HG03521 (cell line): ENCODE measurements around the gene CHCHD6.

Experiments used
- ATAC-seq: cut with Tn5 transposase; IDR thresholded peaks from one replicate; pipeline ENCODE4 v1.9.1; 2021; ENCODE audit warnings: mild to moderate bottlenecking, moderate library complexity; ENCODE audit not compliant: unreplicated experiment

The CHCHD6 gene

GRCh38 chr3:126668450-126669401, 35.3 kb upstream of the CHCHD6 start:
- ATAC-seq, result no peak

- ATAC-seq, result no peak
Measured at GRCh38 chr3:126671521-126671920, 32.5 kb upstream of the CHCHD6 start.

GRCh38 chr3:126672340-126672739, 31.7 kb upstream of the CHCHD6 start:
- no peak for ATAC-seq

GRCh38 chr3:126672741-126673140, 31.3 kb upstream of the CHCHD6 start:
- ATAC-seq, result no peak

GRCh38 chr3:126676919-126677705, 26.9 kb upstream of the CHCHD6 start:
- no peak for ATAC-seq

DNA sequence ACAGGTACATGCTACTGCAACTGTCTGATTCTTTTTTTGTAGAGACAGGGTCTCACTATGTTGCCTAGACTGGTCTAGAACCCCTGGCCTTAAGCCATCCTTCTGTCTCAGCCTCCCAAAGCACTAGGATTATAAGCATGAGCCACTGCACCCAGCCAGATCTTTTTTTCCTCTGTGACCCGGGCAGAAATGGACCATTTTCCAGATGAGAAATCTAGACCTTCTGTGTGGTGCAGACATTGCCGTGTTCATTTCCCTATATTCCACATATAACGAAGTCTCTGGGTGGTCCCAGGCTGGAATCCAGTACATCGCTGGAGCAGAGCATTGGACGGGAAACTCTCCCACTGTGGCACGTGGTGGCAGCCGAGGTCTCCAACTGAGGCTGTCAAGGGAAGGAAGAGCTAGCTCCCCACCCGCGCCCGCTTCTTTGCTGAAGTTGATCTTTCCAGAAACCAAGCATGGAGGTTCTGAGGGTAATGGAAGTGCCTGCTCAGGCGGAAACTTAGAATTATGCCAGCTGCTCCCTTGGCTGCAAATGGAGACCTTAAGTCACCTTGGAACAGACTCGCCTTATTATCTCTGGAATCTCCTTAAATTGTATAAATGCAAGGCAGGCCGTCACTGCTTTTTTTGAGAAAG, 26.1 kb upstream of the CHCHD6 start:
- ATAC-seq, result no peak

DNA sequence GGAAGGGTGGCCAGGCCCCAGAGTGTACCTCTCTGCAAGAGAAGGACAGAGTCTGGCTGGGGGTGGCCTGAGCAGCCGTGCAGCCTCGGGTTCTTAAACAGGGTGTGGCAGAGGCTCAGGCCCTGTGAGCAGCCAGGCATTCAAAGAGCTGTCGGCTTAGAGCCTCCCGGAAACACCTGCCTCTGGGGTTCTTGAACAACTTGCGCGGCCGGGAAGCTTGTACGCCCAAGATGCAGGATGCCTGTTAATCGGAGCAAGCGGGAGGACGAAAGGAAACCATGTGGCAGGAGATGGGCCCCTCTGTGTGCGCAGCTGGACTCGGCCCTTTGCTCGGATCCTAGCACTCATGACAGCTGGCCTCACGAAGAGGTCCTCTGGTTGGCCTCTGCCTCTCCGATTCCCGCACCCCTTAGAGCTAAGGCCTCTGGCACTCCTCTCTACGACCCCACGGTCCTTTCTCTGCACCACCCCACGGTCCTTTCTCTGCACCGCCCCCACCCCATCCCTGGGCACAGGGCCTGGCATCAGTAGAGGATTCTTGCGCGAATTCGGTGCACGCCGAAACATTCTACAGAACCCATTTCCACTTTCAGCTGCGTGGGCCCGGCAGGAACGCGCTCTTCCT, 25.2 kb upstream of the CHCHD6 start:
- ATAC-seq, result no peak

- no peak for ATAC-seq
Measured at GRCh38 chr3:126679318-126679751, 24.7 kb upstream of the CHCHD6 start.

- no peak for ATAC-seq
Measured at GRCh38 chr3:126679831-126680666, 24.0 kb upstream of the CHCHD6 start.

- no peak for ATAC-seq
Measured at GRCh38 chr3:126680667-126681055, 23.4 kb upstream of the CHCHD6 start.

DNA sequence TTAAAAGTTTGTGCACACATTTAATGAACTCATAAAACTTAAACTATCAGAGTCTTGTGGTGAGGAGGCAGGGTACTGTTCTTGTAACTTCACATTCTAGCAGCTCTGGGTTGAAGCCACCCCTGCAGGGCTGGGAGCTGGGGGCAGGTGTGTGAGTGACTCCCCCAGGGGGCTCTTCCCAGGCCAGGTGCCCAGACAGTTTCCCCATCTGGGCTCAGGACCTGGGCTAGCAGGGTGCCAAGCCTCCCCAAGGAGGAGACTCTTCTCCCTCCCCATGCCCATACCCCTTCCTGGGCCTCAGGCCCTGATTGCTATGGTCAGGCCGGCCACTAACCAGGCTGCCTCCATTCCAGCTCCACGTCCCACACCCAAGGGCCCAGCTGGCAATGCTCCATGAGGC, 22.0 kb upstream of the CHCHD6 start:
- no peak for ATAC-seq

GRCh38 chr3:126683069-126683468, 21.0 kb upstream of the CHCHD6 start:
- ATAC-seq, result no peak

DNA sequence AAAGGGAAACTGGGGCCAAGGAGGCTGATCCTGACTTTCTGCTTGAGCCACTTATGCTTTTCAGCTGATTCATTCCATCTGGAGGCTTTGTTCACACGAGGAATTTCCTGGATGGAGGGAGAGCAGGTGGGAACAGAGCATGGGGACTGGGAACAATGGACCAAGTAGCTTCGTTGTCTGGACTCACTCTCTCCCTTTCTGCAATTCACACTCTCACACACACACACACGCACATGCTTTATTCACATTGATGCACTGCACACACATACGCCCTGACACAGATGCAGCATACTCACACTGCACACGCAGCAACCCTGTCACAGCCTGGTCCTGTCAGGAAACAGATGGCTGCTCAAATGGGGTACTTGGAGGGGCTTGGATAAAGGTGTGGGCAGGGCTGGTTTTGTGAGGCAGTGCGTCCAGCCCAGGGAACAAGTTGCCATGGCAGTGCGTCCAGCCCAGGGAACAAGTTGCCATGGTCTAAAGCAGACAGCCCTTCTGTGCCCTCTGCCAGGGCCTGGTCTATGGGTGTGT, 19.8 kb upstream of the CHCHD6 start:
- no peak for ATAC-seq

- no peak for ATAC-seq
Measured at GRCh38 chr3:126685021-126685420, 19.0 kb upstream of the CHCHD6 start.

DNA sequence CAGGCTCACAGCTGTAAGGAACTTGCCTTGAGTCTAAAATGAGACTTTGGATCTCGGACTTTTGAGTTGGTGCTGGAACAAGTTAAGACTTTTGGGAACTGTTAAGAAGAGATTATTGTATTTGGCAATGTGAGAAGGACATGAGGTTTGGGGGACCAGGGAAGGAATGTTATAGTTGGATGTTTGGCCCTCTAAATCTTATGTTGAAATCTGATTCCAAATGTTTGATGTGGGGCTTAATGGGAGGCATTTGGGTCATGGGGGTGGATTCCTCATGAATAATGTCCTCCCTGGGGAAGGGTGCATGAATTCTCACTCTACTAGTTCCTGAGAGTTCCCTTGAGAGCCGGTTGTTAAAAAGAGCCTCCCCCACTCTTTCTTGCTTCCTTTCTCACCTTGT, 18.5 kb upstream of the CHCHD6 start:
- no peak for ATAC-seq

- no peak for ATAC-seq
Measured at GRCh38 chr3:126691765-126692164, 12.3 kb upstream of the CHCHD6 start.

DNA sequence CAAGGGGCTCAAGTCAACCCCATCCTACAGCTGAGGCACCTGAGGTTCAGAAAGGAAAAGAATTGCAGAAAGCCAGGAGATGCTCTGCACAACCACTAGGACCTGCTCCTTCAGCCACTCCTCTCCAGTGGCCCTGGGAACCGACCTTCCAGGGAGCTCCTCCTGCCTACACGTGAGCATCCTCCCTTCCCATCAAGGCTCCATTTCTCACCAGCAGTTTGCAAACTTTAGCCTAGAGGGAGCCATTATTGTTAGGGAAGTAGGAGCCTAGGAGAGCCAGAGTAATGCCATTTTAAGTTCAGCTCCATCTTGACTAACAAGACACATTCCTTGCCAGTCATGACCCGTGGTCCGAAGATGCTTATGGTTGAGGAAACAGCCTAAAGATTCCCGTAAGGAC, 11.2 kb upstream of the CHCHD6 start:
- no peak for ATAC-seq

DNA sequence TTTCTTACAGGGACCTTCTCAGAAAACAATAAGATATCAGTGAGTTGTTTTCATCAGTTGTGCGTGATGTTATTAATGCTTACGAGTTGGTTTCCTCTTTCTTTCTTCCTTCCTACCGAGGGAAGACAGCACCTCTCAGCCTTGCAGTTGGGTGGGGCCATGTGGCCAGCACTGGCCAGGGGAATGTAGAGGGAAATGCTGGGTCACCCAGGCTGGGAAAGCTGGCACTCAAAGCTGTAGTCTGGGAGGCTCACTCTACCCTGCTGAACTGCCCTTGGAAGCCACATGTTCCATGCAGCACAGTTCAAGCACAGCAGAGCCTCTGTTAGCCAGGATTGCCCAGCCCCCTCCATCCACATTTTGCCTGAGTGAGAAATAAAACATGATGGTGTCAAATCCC, 10.1 kb upstream of the CHCHD6 start:
- no peak for ATAC-seq

- ATAC-seq, result no peak
Measured at GRCh38 chr3:126696701-126697267, 7.3 kb upstream of the CHCHD6 start.

GRCh38 chr3:126699011-126699410, 5.0 kb upstream of the CHCHD6 start:
- ATAC-seq, result no peak
